Cardiac septum (tissue), 1 donor: Measurements from ENCODE around the gene SRPK2. TPM values are rescaled to one million over a fixed set of nuclear protein-coding genes. Genes with fewer than 3 reads are reported as not detected.
A peak's percentile ranks its signal among the peaks of the same experiment; 100 is the strongest.
"Not testable (repeated sequence)": the region's sequence is repeated elsewhere in the genome, so short reads cannot be mapped to it uniquely, and the experiment has no call there.

Experiments
- DNase-seq: peaks from one replicate; pipeline ENCODE4 v3.0.0-alpha.2; 2020; ENCODE audit warnings: low spot score
- intact Hi-C: fragments of 100-400 bp; cut with DNase I; formaldehyde crosslinking; loops from one replicate; pipeline ENCODE4 v1.14.0; 2022
- total RNA-seq: library from RNA; stranded (reverse); fragmentation: NEBNext Ultra II Directional; extraction: Animal tissue kit (Norgen Biotek cat#: 25700); gene quantifications from one replicate; pipeline ENCODE4 v1.2.1, GENCODE V29; 2021
- donor health status: DM: no; HTN: no; CAD: no.

Gene SRPK2
- total RNA-seq, 1 donor from 2014 or later, result 37.8 TPM

GRCh38 chr7:105387508-105388355 is 989 bp downstream of the SRPK2 start:
- intact Hi-C loops, result no loop called here
- peak; percentile 85 for DNase-seq

GRCh38 chr7:105377903-105378302 is 10.8 kb downstream of the SRPK2 start:
- DNase-seq, result no peak
- intact Hi-C loops, result no loop called here

DNA sequence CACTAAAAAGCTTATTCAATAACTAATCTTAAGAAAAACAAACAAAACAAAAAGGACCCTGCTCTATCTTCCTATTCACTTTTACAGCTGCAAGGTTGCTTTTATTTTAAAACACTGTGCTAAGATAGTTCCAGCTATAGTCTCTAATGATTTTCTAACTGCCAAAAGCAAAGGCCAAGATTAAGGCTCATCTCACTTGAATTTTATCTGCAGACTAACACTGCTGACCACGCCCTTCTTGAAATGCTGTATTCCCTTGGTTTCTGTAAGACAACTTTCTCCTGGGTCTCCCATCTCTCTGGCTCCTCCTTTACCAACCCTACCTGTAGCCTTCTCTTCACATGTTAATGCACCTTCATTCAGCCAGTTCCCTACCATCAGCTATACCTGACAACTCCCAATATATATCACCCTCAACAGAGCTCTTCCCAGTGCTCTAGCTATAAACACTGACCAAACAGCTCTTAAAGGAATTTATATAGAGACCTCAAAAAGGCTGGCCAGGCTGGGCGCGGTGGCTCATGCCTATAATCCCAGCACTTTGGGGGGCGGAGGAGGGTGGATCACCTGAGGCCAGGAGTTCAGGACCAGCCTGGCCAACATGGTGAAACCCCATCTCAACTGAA is 11.7 kb downstream of the SRPK2 start:
- intact Hi-C loops, result no loop called here
- no peak for DNase-seq

GRCh38 chr7:105369944-105370343 is 18.8 kb downstream of the SRPK2 start:
- intact Hi-C loops, result no loop called here

DNA sequence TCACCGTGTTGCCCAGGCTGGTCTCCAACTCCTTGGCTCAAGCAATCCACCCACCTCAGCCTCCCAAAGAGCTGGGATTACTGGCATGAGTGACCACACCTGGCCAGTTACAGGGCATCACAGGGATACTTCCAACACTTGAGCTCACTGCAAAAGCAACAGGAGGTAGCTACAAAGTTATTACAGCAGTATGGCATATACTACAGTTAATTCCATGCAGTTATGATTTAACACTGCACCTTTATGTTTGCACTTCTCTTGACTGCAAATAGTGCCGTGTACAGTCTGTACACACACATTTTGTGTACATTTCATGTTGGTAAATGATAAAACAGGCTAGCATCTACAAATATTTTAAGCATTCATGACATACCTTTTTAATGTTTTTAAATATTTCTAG is 21.3 kb downstream of the SRPK2 start:
- no peak for DNase-seq
- intact Hi-C loops, result no loop called here

More at GRCh38 chr7:105369944-105370343, 18.8 kb downstream of the SRPK2 start:
- DNase-seq, result no peak

GRCh38 chr7:105365541-105366534 is 22.9 kb downstream of the SRPK2 start:
- intact Hi-C loops, result no loop called here
- DNase-seq, result no peak

DNA sequence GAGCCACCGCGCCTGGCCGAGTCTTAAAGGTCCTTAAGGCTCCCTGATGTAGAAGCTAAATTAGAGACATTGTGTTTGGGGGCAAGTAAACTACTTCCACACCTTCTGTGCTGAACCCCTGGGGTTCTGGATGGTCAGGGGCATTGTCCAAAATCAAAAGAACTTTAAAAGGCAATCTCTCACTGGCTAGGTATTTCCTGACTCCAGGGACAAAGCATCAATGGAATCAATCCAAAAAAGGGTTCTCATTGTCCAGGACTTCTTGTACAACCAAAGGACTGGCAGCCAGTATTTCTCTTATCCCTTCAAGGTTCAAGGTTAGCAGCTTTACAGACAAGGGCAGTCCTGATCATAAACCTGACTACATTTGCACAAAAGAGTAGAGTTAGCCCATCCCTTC is 24.0 kb downstream of the SRPK2 start:
- intact Hi-C loops, result no loop called here
- DNase-seq, result no peak

- DNase-seq, result not testable (repeated sequence)
Observed at GRCh38 chr7:105363657-105364056, 25.1 kb downstream of the SRPK2 start.

DNA sequence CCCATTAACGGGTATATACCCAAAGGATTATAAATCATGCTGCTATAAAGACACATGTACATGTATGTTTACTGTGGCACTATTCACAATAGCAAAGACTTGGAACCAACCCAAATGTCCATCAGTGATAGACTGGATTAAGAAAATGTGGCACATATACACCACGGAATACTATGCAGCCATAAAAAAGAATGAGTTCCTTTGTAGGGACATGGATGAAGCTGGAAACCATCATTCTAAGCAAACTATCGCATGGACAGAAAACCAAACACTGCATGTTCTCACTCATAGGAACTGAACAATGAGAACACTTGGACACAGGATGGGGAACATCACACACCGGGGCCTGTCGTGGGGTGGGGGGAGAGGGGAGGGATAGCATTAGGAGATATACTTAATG is 26.0 kb downstream of the SRPK2 start:
- intact Hi-C loops, DNase-seq: not testable (repeated sequence)

More at GRCh38 chr7:105363657-105364056, 25.1 kb downstream of the SRPK2 start:
- intact Hi-C loops, result not testable (repeated sequence)

DNA sequence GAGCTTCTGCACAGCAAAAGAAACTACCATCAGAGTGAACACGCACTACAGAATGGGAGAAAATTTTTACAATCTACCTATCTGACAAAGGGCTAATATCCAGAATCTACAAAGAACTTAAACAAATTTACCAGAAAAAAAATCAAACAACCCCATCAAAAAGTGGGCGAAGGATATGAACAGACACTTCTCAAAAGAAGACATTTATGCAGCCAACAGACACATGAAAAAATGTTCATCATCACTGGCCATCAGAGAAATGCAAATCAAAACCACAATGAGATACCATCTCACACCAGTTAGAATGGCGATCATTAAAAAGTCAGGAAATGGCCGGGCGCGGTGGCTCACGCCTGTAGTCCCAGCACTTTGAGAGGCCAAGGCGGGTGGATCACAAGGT is 26.7 kb downstream of the SRPK2 start:
- intact Hi-C loops, DNase-seq: not testable (repeated sequence)

DNA sequence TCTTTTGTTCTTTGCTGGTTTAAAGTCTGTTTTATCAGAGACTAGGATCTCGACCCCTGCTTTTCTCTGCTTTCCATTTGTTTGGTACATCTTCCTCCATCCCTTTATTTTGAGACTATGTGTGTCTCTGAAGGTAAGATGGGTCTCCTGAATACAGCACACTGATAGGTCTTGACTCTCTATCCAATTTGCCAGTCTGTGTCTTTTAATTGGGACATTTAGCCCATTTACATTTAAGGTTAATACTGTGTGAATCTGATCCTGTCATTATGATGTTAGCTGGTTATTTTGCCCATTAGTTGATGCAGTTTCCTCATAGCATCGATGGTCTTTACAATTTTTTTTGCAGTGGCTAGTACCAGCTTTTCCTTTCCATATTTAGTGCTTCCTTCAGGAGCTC is 28.6 kb downstream of the SRPK2 start:
- DNase-seq, intact Hi-C loops: not testable (repeated sequence)

GRCh38 chr7:105355701-105356100 is 33.0 kb downstream of the SRPK2 start:
- no peak for DNase-seq
- intact Hi-C loops, result no loop called here

- no peak for DNase-seq
- intact Hi-C loops, result no loop called here
Observed at GRCh38 chr7:105354383-105354782, 34.3 kb downstream of the SRPK2 start.

DNA sequence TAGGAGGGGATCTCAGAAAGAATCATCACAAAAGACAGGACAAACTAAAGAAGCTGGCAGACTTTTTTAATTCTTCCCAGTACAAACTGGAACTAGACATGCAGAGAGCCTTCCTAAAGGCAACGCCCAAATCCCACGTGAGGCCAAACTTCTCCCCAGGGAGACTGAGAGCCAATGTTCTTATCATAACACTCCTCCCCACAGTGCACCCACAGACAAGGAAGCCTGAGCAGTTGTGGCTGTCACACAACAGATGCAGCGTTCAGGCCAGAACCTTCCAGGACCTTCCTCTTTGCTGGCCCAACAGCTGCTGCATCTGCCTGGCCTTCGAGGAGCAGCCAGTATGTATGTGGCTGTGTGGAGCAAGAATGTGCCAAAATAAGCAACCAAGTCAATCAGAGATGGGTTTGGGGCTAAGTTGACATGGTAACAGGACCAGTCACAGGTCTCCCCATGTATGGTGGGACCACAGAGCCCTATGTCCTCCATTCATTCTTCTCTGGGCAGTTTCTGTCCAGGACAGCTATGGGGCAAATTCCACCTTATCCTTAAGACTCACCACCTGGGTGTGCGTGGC is 34.9 kb downstream of the SRPK2 start:
- intact Hi-C loops, result no loop called here
- DNase-seq, result peak; percentile 88

DNA sequence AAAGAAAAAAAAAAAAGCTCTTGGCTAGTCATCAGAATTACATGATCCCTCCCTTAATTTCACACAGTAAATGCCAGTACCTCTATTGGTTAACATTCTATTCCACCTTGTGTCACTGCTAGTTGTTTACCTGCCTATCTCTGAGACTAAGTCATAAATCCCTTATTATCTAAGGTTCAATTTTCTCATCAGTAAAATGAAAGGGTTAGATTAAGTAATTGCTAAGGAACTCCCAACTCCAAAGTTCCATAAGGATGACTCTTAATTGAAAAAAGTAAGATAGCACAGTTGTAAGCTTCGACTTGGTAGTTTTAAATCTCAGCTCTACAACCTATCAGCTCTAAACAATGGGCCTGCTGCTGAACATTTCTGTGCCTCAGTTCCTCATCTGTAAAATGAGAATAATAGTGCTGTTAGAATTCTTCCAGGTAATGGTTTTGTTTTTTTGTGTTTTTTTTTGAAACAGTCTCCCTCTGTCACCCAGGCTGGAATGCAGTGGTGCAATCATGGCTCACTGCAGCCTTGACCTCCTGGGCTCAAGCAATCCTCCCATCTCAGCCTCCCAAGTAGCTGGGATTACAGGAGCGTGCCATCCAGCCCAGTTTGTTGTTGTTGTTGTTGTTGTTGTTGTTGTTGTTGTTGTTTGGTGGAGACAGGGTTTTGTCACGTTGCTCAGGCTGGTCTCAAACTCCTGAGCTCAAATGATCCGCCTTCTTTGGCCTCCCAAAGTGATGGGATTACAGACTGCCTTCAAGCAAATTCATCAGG is 35.6 kb downstream of the SRPK2 start:
- no peak for DNase-seq
- intact Hi-C loops, result no loop called here

- DNase-seq, result peak; percentile 89
- intact Hi-C loops, result no loop called here
Observed at GRCh38 chr7:105352018-105352612, 36.6 kb downstream of the SRPK2 start.

GRCh38 chr7:105350906-105351305 is 37.8 kb downstream of the SRPK2 start:
- intact Hi-C loops, result no loop called here
- no peak for DNase-seq

DNA sequence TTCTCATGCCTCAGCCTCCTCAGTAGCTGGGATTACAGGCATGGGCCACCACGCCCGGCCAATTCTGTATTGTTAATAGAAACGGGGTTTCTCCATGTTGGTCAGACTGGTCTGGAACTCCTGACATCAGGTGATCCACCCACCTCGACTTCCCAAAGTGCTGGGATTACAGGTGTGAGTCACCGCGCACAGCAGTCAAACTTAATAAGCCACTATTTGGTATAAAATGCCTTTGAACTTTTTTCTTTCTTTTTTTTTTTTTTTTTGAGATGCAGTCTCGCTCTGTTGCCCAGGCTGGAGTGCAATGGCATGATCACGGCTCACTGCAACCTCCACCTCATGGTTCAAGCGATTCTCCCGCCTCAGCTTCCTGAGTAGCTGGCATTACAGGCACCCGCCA is 40.5 kb downstream of the SRPK2 start:
- intact Hi-C loops, DNase-seq: not testable (repeated sequence)
